NT2/D1 (cell line): ENCODE results near the gene MCUR1.

Source experiments
- DNase-seq: peaks from one replicate; pipeline ENCODE4 v3.0.0-alpha.2; 2011; ENCODE audit warnings: low read depth, low spot score
- H3K27me3 ChIP-seq: 2 replicates; pipeline ENCODE4 v1.6.0; 2011; ENCODE audit warnings: mild to moderate bottlenecking; ENCODE audit not compliant: insufficient read length, insufficient read depth
- H3K36me3 ChIP-seq: 2 replicates; pipeline ENCODE4 v1.6.1; 2011; ENCODE audit warnings: mild to moderate bottlenecking, low read length, mixed read lengths; ENCODE audit not compliant: insufficient read depth, insufficient read length
- H3K4me1 ChIP-seq: 2 replicates; pipeline ENCODE4 v1.5.1; 2011; ENCODE audit not compliant: insufficient read depth, insufficient read length
- H3K4me3 ChIP-seq: 2 replicates; pipeline ENCODE4 v1.5.1; 2011; ENCODE audit warnings: low read depth; ENCODE audit not compliant: insufficient read length
- H3K9ac ChIP-seq: 2 replicates; pipeline ENCODE4 v1.6.0; 2011; ENCODE audit warnings: low read depth; ENCODE audit not compliant: insufficient read length
- H3K9me3 ChIP-seq: 2 replicates; pipeline ENCODE4 v1.5.1; 2011; ENCODE audit warnings: mild to moderate bottlenecking, low read length; ENCODE audit not compliant: insufficient read depth
- SUZ12 ChIP-seq: IDR thresholded peaks from 2 replicates; pipeline ENCODE4 v1.6.1; 2011; ENCODE audit not compliant: insufficient read length, insufficient read depth; ENCODE audit errors: extremely low read depth
- YY1 ChIP-seq: IDR thresholded peaks from 2 replicates; pipeline ENCODE4 v1.6.1; 2011; ENCODE audit not compliant: insufficient read length, insufficient read depth
- ZNF274 ChIP-seq: IDR thresholded peaks from 2 replicates; pipeline ENCODE4 v1.6.1; 2011; ENCODE audit warnings: mild to moderate bottlenecking, low read depth, low read length

MCUR1 gene

GRCh38 chr6:13769655-13770053, 44.7 kb downstream of the MCUR1 start:
- Histone ChIP-seq H3K9me3 (no peaks in the 10 kb centered on the region; the same call in 1 of the 2 replicates), H3K4me3 (no peak overlapping the region), H3K27me3 (no peaks in the 10 kb centered on the region), H3K9ac (no peak overlapping the region), H3K36me3 (no peaks in the 10 kb centered on the region), H3K4me1 (no peaks in the 10 kb centered on the region)
- DNase-seq = no peak
- TF ChIP-seq ZNF274 (no peak), YY1 (no peak), SUZ12 (no peak)

GRCh38 chr6:13769034-13769654, 45.2 kb downstream of the MCUR1 start:
- no peaks in the 10 kb centered on the region for H3K4me1 ChIP-seq
- no peaks in the 10 kb centered on the region for H3K36me3 ChIP-seq
- H3K9me3 ChIP-seq = no peaks in the 10 kb centered on the region; the same call in 1 of the 2 replicates
- no peaks in the 10 kb centered on the region for H3K27me3 ChIP-seq
- no peak for DNase-seq
- no peak overlapping the region for H3K4me3 ChIP-seq
- no peak overlapping the region for H3K9ac ChIP-seq
- TF ChIP-seq ZNF274 = no peak
- no peak for TF ChIP-seq SUZ12

- H3K4me1 ChIP-seq = no peaks in the 10 kb centered on the region
- no peaks in the 10 kb centered on the region for H3K36me3 ChIP-seq
- H3K27me3 ChIP-seq = no peaks in the 10 kb centered on the region
- no peak overlapping the region for H3K4me3 ChIP-seq
- no peak overlapping the region for H3K9ac ChIP-seq
- DNase-seq = no peak
- H3K9me3 ChIP-seq = no peaks in the 10 kb centered on the region; the same call in 1 of the 2 replicates
- no peak for TF ChIP-seq YY1
- TF ChIP-seq ZNF274 = no peak
- TF ChIP-seq SUZ12 = no peak
Observed at GRCh38 chr6:13767121-13767808, 47.1 kb downstream of the MCUR1 start.

- Histone ChIP-seq H3K4me1 (no peaks in the 10 kb centered on the region), H3K36me3 (no peaks in the 10 kb centered on the region), H3K27me3 (no peaks in the 10 kb centered on the region), H3K9ac (no peak overlapping the region), H3K9me3 (no peaks in the 10 kb centered on the region), H3K4me3 (no peak overlapping the region)
- TF ChIP-seq YY1 = no peak
- TF ChIP-seq SUZ12 = no peak
- no peak for TF ChIP-seq ZNF274
- DNase-seq = no peak
Observed at GRCh38 chr6:13766201-13766634, 48.1 kb downstream of the MCUR1 start.

- H3K4me3 ChIP-seq = no peak overlapping the region
- no peaks in the 10 kb centered on the region for H3K36me3 ChIP-seq
- no peak for DNase-seq
- no peaks in the 10 kb centered on the region for H3K27me3 ChIP-seq
- no peaks in the 10 kb centered on the region for H3K9me3 ChIP-seq
- H3K4me1 ChIP-seq = no peaks in the 10 kb centered on the region
- TF ChIP-seq YY1 (no peak), ZNF274 (no peak), SUZ12 (no peak)
- H3K9ac ChIP-seq = no peak overlapping the region
Observed at GRCh38 chr6:13765570-13765969, 48.8 kb downstream of the MCUR1 start.

GRCh38 chr6:13764996-13765395, 49.4 kb downstream of the MCUR1 start:
- Histone ChIP-seq H3K9me3 (no peaks in the 10 kb centered on the region), H3K27me3 (no peaks in the 10 kb centered on the region), H3K4me1 (no peaks in the 10 kb centered on the region), H3K4me3 (no peak overlapping the region), H3K9ac (no peak overlapping the region), H3K36me3 (no peaks in the 10 kb centered on the region)
- DNase-seq = no peak
- no peak for TF ChIP-seq ZNF274
- no peak for TF ChIP-seq YY1
- TF ChIP-seq SUZ12 = no peak

GRCh38 chr6:13763740-13764381, 50.5 kb downstream of the MCUR1 start:
- H3K4me1 ChIP-seq = no peaks in the 10 kb centered on the region
- no peaks in the 10 kb centered on the region for H3K27me3 ChIP-seq
- TF ChIP-seq SUZ12 (no peak), ZNF274 (no peak), YY1 (no peak)
- H3K4me3 ChIP-seq = no peak overlapping the region
- no peak overlapping the region for H3K9ac ChIP-seq
- H3K9me3 ChIP-seq = no peaks in the 10 kb centered on the region
- H3K36me3 ChIP-seq = no peaks in the 10 kb centered on the region
- DNase-seq = no peak
